Stimulated activated naive CD8-positive, alpha-beta T cell treated with anti-CD3 and anti-CD28 coated beads, Interleukin-15, Interleukin-2, amounts not matched to agents 100 U/mL and 50 U/mL, for 24 hours (primary cell): Measurements from ENCODE around the gene SAP25.

Experiments used
- ATAC-seq: fragments of 150-1000 bp; cut with Tn5 transposase; one replicate; pipeline ENCODE4 v1.10.0; 2021
- DNase-seq: peaks from one replicate; pipeline ENCODE4 v3.0.0; 2021

Gene SAP25

GRCh38 chr7:100573691-100574361 is at the start of gene SAP25:
TSS of gene SAP25 (minus strand) at chr7:100573900. CDS start at chr7:100573742, 158 bp downstream.
- ATAC-seq (no peak), DNase-seq (no peak)

- no peak for DNase-seq
- no peak for ATAC-seq
Measured at GRCh38 chr7:100621554-100621953, 47.9 kb upstream of the SAP25 start.

- DNase-seq (no peak), ATAC-seq (no peak)
Measured at GRCh38 chr7:100620804-100621203, 47.1 kb upstream of the SAP25 start.

- ATAC-seq (no peak), DNase-seq (no peak)
Measured at GRCh38 chr7:100620239-100620638, 46.5 kb upstream of the SAP25 start.

- no peak for ATAC-seq
- no peak for DNase-seq
Measured at GRCh38 chr7:100614308-100614861, 40.7 kb upstream of the SAP25 start.

- ATAC-seq (no peak), DNase-seq (no peak)
Measured at GRCh38 chr7:100613412-100614175, 39.9 kb upstream of the SAP25 start.

- no peak for ATAC-seq
- no peak for DNase-seq
Measured at GRCh38 chr7:100612730-100613390, 39.2 kb upstream of the SAP25 start.

GRCh38 chr7:100611983-100612729 is 38.5 kb upstream of the SAP25 start, which contains the start of gene MOSPD3:
TSS of gene MOSPD3 (plus strand) at chr7:100612540. CDS start at chr7:100612792, 252 bp downstream.
- ATAC-seq (peak; percentile 95), DNase-seq (peak; percentile 100)

GRCh38 chr7:100609958-100610357 is 36.3 kb upstream of the SAP25 start:
- no peak for DNase-seq

GRCh38 chr7:100607111-100607510 is 33.4 kb upstream of the SAP25 start:
- no peak for ATAC-seq
- DNase-seq: no peak

More at GRCh38 chr7:100609958-100610357, 36.3 kb upstream of the SAP25 start:
- ATAC-seq: no peak

- ATAC-seq (no peak), DNase-seq (no peak)
Measured at GRCh38 chr7:100606313-100606712, 32.6 kb upstream of the SAP25 start.

GRCh38 chr7:100604976-100605911 is 31.5 kb upstream of the SAP25 start:
- peak; percentile 61 for DNase-seq
- ATAC-seq: no peak

- peak; percentile 81 for ATAC-seq
Measured at GRCh38 chr7:100604028-100604975, 30.6 kb upstream of the SAP25 start.

GRCh38 chr7:100603726-100604027 is 30.0 kb upstream of the SAP25 start:
- DNase-seq: no peak
- ATAC-seq: peak; percentile 1

More at GRCh38 chr7:100604028-100604975, 30.6 kb upstream of the SAP25 start:
- peak; percentile 89 for DNase-seq

- ATAC-seq (no peak), DNase-seq (no peak)
Measured at GRCh38 chr7:100602889-100603725, 29.4 kb upstream of the SAP25 start.

GRCh38 chr7:100600730-100601038 is 27.0 kb upstream of the SAP25 start:
- DNase-seq (no peak), ATAC-seq (no peak)

- DNase-seq (no peak), ATAC-seq (no peak)
Measured at GRCh38 chr7:100599911-100600729, 26.4 kb upstream of the SAP25 start.

GRCh38 chr7:100598425-100598824 is 24.7 kb upstream of the SAP25 start:
- ATAC-seq (no peak), DNase-seq (no peak)
